Urothelium cell line (cell line): Measurements from ENCODE around the gene SETD2.
"Not testable (repeated sequence)": the region's sequence is repeated elsewhere in the genome, so short reads cannot be mapped to it uniquely, and the experiment has no call there.

Experiments used
- DNase-seq: peaks from one replicate; pipeline ENCODE4 v3.0.0; 2011; ENCODE audit warnings: low spot score, mixed read lengths
- FAIRE-seq: peaks from 2 replicates; lab custom pipeline; 2011; peaks lifted over from hg19 to GRCh38; lab: Jason Lieb, UNC

Gene SETD2

GRCh38 chr3:47156396-47156795 lies 7.5 kb downstream of the SETD2 start:
- FAIRE-seq (no peak), DNase-seq (no peak)

GRCh38 chr3:47152578-47152977 lies 11.3 kb downstream of the SETD2 start:
- FAIRE-seq (no peak), DNase-seq (no peak)

DNA sequence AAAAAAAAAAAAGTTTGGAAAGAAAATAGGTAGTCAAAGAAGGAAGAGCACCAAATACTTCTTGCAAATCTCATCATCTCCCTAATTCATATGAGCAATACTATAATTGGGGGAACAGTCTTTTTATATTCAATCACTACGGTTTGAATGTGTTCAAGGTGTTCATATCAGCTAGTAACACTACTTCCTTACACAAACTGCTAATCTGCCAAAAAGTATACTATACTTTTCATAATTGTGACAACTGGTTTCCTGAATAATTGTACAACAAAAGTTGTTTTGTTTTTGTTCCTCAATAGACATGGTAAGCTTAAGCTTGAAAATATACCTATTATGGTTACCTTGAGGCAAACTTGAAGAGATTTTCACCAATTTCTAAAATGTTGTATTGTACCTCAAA lies 12.1 kb downstream of the SETD2 start:
- DNase-seq = no peak
- no peak for FAIRE-seq

DNA sequence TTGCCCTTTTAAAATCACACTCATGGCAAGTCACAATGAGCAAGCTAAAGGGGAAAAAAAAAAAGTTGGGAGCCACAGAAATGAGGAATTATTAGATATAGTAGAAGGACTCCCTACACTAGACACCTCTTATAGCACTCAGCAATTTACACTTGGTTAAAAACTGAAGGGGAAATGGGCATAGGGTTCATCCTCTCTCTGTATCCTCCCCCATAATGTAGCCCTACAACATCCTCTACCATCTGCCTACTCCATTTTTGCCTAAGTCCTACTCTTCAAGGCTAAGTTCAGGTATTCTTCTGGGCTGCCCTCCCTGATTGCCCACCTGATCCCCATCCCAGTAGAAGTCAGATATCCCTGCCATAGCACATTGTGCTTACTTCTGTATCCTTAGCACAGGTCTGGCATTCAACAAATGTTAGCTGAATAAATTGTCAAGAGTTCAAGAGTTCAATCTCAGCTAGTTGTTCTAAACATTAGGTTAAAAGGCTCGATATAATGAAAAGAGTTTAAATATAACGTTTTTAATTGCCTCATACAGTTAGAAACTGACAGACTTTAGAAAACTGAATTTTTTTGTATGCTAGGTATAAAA lies 14.5 kb downstream of the SETD2 start:
- FAIRE-seq = no peak
- no peak for DNase-seq

DNA sequence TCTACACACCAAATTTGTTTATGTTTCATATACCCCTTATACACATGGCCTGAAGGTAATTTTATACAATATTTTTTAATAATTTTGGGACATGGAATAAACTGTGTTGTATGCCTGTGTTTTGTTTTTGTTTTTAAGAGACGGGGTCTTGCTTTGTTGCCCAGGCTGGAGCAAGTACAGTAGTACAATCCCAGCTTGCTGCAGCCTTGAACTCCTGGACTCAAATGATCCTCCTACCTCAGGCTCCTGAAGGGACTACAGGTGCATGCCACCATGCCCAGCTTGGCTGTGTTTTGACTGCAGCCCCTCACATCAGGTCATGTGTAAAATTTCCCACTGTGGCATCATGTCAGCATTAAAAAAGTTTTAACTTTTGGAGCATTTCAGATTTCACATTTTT lies 18.6 kb downstream of the SETD2 start:
- DNase-seq (no peak), FAIRE-seq (no peak)

- no peak for DNase-seq
- no peak for FAIRE-seq
These were observed 20.8 kb downstream of the SETD2 start for GRCh38 chr3:47143068-47143467.

GRCh38 chr3:47142536-47142935 lies 21.4 kb downstream of the SETD2 start:
- FAIRE-seq, DNase-seq: not testable (repeated sequence)

GRCh38 chr3:47140973-47141461 lies 22.9 kb downstream of the SETD2 start:
- not testable (repeated sequence) for DNase-seq, FAIRE-seq

DNA sequence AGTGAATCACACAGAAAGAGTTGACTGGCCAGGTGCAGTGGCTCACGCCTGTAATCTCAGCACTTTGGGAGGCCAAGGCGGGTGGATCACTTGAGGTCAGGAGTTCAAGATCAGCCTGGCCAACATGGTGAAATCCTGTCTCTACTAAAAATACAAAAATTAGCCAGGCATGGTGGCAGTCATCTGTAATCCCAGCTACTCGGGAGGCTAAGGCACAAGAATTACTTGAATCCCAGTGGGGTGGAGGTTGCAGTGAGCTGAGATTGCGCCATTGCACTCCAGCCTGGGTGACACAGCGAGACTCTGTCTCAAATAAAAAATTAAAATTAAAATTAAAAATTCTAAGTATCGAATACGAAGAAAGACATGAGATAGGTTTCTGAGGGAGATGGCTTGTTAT lies 23.4 kb downstream of the SETD2 start:
- not testable (repeated sequence) for DNase-seq, FAIRE-seq

- FAIRE-seq = no peak
- DNase-seq = no peak
These were observed 29.6 kb downstream of the SETD2 start for GRCh38 chr3:47134311-47134710.

- FAIRE-seq = no peak
- DNase-seq = no peak
These were observed 30.3 kb downstream of the SETD2 start for GRCh38 chr3:47133641-47134040.

DNA sequence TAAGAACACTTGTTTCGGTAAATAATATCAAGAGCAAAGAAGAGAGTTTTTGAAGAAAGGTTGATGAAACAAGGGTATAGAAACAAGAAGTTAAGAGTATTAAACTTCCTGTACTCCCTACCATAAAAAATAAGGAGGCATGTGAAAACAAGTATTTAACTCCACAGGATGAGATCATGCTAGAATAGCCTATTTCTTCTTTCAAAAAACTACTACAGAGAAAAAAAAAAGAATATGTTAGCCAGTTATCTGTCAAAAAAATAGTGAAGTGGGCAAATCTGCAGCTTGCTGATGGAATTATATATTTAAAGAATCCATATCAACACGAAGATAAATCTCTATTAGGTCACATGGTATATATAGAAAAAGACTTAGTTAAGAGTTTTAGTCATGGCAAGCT lies 33.4 kb downstream of the SETD2 start:
- FAIRE-seq (no peak), DNase-seq (no peak)

GRCh38 chr3:47128137-47128536 lies 35.8 kb downstream of the SETD2 start:
- FAIRE-seq = no peak
- no peak for DNase-seq

- no peak for FAIRE-seq
- no peak for DNase-seq
These were observed 40.1 kb downstream of the SETD2 start for GRCh38 chr3:47123857-47124256.

GRCh38 chr3:47121409-47121808 lies 42.5 kb downstream of the SETD2 start:
- no peak for DNase-seq
- no peak for FAIRE-seq

DNA sequence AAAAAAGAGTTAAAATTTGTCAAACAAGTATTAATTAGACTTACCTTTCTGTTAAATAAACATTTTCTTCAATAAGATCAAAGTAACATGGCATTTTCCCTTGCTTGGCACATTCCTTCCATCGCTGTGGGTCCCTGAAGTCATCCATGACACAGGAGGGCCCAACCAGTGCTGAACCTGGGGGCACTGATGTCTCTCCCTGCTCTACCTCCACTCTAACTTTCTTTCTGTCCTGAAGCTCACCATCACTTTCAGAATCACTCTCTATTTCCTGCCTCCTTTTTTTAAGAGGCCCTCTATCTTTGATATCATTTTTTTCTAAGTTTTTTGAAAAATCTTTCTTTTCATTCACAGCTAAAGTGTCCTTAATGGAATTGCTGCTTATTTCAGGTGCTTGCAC lies 43.8 kb downstream of the SETD2 start:
- DNase-seq (no peak), FAIRE-seq (no peak)

- not testable (repeated sequence) for DNase-seq, FAIRE-seq
These were observed 44.5 kb downstream of the SETD2 start for GRCh38 chr3:47119387-47119786.

- FAIRE-seq (no peak), DNase-seq (no peak)
These were observed 46.0 kb downstream of the SETD2 start for GRCh38 chr3:47117807-47118364.

GRCh38 chr3:47115524-47115923 lies 48.4 kb downstream of the SETD2 start:
- FAIRE-seq, DNase-seq: not testable (repeated sequence)

DNA sequence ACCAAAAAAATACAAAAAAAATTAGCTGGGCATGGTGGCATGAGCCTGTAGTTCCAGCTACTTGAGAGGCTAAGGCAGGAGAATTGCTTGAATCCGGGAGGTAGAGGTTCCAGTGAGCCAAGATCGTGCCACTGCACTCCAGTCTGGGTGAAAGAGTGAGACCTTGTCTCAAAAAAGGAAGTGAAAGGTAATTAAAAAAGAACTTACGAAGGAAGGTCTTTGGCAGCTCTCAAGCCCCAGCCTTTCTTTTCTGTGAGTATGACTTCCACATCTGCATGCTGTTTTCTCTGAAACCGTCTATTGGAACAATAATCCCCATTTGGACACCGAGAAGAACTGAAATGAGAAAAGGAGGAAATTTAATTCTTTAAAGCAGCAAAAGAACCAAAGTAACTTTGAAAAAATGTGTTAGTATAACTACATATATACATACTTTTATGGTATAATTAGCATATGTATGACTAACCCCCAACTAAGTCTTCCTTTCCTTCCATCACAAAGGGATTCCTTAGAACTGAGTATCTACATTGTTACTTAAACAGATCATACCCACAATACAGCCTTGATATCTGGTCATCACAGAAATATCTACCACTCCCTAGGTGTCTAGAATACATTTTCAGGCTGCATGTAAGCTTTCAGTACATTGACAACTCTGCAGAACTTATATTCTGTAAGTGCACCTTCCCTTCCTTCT lies 50.1 kb downstream of the SETD2 start:
- FAIRE-seq (no peak), DNase-seq (peak; percentile 18)

DNA sequence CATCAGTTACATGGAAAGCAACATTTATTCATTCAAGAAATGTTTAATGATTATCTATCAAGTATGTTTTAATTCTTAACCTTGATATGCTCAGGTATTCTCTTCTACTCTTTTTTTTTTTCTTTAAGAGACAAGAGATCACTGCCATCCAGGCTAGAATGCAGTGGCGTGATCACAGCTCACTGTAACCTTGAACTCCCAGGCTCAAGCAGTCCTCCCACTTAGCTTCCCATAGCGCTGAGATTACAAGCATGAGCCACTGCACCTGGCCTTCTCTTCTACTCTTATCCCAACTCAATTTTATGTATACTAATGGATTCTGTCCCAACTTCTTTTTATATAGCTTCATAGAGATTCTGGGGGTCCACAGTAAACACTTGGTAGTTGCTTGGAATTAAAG lies 50.9 kb downstream of the SETD2 start:
- DNase-seq (no peak), FAIRE-seq (no peak)

GRCh38 chr3:47109393-47109792 lies 54.5 kb downstream of the SETD2 start:
- no peak for FAIRE-seq
- no peak for DNase-seq
